ENCODE results near the gene THUMPD1.

DNA sequence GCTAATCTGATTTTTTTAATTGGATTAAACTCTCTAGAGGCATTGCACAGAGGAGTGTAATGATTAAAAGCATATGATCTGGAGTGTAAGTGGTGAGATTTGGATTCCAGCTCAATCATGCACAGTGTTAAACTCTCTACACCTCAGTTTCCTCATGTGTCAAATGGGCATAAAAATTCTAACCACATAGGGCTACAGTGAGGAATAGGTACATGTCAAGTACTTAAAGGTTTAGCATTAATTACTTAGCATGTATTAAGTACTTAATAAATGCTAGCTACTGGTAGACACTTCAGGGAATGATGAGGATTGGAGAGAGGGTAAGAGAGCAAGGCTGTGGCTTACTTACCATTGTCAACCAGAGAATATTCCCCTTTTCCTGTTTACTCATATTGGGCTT lies 47.5 kb upstream of the THUMPD1 start:
- TF ChIP-seq, protein P1, sequence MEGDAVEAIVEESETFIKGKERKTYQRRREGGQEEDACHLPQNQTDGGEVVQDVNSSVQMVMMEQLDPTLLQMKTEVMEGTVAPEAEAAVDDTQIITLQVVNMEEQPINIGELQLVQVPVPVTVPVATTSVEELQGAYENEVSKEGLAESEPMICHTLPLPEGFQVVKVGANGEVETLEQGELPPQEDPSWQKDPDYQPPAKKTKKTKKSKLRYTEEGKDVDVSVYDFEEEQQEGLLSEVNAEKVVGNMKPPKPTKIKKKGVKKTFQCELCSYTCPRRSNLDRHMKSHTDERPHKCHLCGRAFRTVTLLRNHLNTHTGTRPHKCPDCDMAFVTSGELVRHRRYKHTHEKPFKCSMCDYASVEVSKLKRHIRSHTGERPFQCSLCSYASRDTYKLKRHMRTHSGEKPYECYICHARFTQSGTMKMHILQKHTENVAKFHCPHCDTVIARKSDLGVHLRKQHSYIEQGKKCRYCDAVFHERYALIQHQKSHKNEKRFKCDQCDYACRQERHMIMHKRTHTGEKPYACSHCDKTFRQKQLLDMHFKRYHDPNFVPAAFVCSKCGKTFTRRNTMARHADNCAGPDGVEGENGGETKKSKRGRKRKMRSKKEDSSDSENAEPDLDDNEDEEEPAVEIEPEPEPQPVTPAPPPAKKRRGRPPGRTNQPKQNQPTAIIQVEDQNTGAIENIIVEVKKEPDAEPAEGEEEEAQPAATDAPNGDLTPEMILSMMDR (IDR thresholded peaks at IDR 0.05; ENCODE audit: insufficient read depth, low read length) = no peak
- TF ChIP-seq POLR2AphosphoS5 (IDR thresholded peaks at IDR 0.05; ENCODE audit: low read depth) (no peak), GABPA (IDR thresholded peaks at IDR 0.05; ENCODE audit: low read depth) (no peak)
